ENCODE measurements around the gene TFEB. TPM values are rescaled to one million over a fixed set of nuclear protein-coding genes. Genes with fewer than 3 reads are reported as not detected.

TFEB gene
- total RNA-seq, 1 donor from 2014 or later: 3.1 TPM

- no peak overlapping the region for H3K4me3 Mint-ChIP-seq (ENCODE audit: unreplicated experiment)
These were observed 36.3 kb downstream of the TFEB start for GRCh38 chr6:41699063-41699462.

GRCh38 chr6:41697861-41698781 is 37.3 kb downstream of the TFEB start:
- H3K36me3 Mint-ChIP-seq (ENCODE audit: unreplicated experiment): no peaks in the 10 kb centered on the region
- peaks cover 2% of the 10 kb centered on the region for H3K4me1 Mint-ChIP-seq (ENCODE audit: low read depth, unreplicated experiment)
- no peak overlapping the region for H3K4me3 Mint-ChIP-seq (ENCODE audit: unreplicated experiment)
- H3K27me3 Mint-ChIP-seq (ENCODE audit: unreplicated experiment): peaks cover 6% of the 10 kb centered on the region
- no peak for DNase-seq
- no peak overlapping the region for H3K27ac Mint-ChIP-seq (ENCODE audit: unreplicated experiment)
- no peak for TF ChIP-seq CTCF (IDR thresholded peaks at IDR 0.05; ENCODE audit: partially characterized antibody, unreplicated experiment)
- peaks cover 2% of the 10 kb centered on the region for H3K9me3 Mint-ChIP-seq (ENCODE audit: unreplicated experiment)

More at GRCh38 chr6:41699063-41699462, 36.3 kb downstream of the TFEB start:
- H3K9me3 Mint-ChIP-seq (ENCODE audit: unreplicated experiment): peaks cover 2% of the 10 kb centered on the region
- no peak for TF ChIP-seq CTCF (IDR thresholded peaks at IDR 0.05; ENCODE audit: partially characterized antibody, unreplicated experiment)
- H3K36me3 Mint-ChIP-seq (ENCODE audit: unreplicated experiment): no peaks in the 10 kb centered on the region
- no peak overlapping the region for H3K27ac Mint-ChIP-seq (ENCODE audit: unreplicated experiment)
- peaks cover 8% of the 10 kb centered on the region for H3K27me3 Mint-ChIP-seq (ENCODE audit: unreplicated experiment)
- no peak for DNase-seq
- peaks cover 2% of the 10 kb centered on the region for H3K4me1 Mint-ChIP-seq (ENCODE audit: low read depth, unreplicated experiment)

GRCh38 chr6:41696788-41697187 is 38.6 kb downstream of the TFEB start:
- no peaks in the 10 kb centered on the region for H3K36me3 Mint-ChIP-seq (ENCODE audit: unreplicated experiment)
- peaks cover 2% of the 10 kb centered on the region for H3K9me3 Mint-ChIP-seq (ENCODE audit: unreplicated experiment)
- TF ChIP-seq CTCF (IDR thresholded peaks at IDR 0.05; ENCODE audit: partially characterized antibody, unreplicated experiment): no peak
- H3K27me3 Mint-ChIP-seq (ENCODE audit: unreplicated experiment): peaks cover 9% of the 10 kb centered on the region
- no peak overlapping the region for H3K4me3 Mint-ChIP-seq (ENCODE audit: unreplicated experiment)
- no peak overlapping the region for H3K27ac Mint-ChIP-seq (ENCODE audit: unreplicated experiment)
- DNase-seq: no peak
- peaks cover 2% of the 10 kb centered on the region for H3K4me1 Mint-ChIP-seq (ENCODE audit: low read depth, unreplicated experiment)

GRCh38 chr6:41695825-41696224 is 39.6 kb downstream of the TFEB start:
- TF ChIP-seq CTCF (IDR thresholded peaks at IDR 0.05; ENCODE audit: partially characterized antibody, unreplicated experiment): no peak
- H3K36me3 Mint-ChIP-seq (ENCODE audit: unreplicated experiment): no peaks in the 10 kb centered on the region
- H3K4me1 Mint-ChIP-seq (ENCODE audit: low read depth, unreplicated experiment): no peaks in the 10 kb centered on the region
- DNase-seq: no peak
- H3K27me3 Mint-ChIP-seq (ENCODE audit: unreplicated experiment): peaks cover 6% of the 10 kb centered on the region
- no peak overlapping the region for H3K4me3 Mint-ChIP-seq (ENCODE audit: unreplicated experiment)
- H3K27ac Mint-ChIP-seq (ENCODE audit: unreplicated experiment): no peak overlapping the region
- peaks cover 2% of the 10 kb centered on the region for H3K9me3 Mint-ChIP-seq (ENCODE audit: unreplicated experiment)

Measured in glutamatergic neuron (in vitro differentiated cells).